CD4-positive, alpha-beta T cell treated with Interleukin-15 for 4 hours (primary cell): ENCODE measurements around the gene NDST4.
"Not testable (repeated sequence)": the region's sequence is repeated elsewhere in the genome, so short reads cannot be mapped to it uniquely, and the experiment has no call there.

Experiments used
- DNase-seq: peaks from one replicate; pipeline ENCODE4 v3.0.0-alpha.2; 2020; ENCODE audit warnings: low spot score

NDST4 gene

DNA sequence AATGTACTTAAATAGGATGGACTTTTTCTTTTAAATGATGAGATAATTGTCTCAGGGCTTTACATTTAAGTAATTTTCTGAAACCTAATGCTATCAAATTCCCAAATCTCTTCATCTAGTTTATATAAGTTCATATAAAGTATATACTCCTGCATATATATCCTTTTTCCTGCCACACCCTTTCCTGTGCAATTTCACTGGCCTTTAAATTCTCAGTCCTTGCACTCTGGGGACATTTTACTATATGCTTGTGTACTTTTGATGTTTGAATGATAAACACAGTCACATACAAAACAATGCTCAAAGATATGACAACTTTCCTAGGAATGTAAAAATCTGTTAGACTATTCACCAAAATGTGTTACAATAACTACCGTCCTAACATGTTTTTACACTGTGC lies 60.1 kb downstream of the NDST4 start:
- no peak for DNase-seq

DNA sequence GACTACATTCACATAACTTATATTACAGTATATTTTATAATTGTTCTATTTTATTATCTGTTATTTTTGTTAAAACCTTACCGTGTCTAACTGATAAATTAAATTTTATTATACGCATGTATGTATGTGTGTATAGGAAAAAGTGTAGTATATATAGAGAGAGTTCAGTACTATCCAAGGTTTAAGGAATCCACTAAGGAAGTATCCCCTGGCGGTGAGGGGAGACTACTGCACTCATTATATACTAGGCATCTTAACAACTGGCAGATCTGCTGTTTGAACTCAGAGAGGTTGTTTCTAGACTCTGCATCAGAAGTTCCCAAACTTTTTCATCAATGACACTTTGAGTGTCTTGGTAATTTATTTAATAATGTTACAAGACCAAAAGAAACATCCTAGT lies 70.9 kb downstream of the NDST4 start:
- DNase-seq, result no peak

DNA sequence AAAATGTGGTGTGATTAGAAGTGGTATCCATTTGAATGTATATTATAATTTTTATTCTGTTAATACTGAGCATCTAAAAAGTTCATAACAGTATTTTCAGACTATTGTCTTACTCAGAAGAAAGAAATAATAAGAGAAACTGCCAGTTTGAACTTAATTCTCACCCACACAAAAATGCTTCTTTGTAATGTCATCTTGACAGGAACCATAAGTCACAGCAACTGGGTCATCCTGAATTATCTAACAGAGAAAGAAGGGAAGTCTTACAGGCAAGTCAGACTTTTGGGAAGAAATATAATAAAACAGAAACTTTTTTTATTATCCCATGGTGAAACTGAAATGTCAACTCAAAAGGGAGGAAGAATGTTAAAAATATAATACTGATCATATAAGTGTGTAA lies 83.1 kb downstream of the NDST4 start:
- DNase-seq, result no peak

DNA sequence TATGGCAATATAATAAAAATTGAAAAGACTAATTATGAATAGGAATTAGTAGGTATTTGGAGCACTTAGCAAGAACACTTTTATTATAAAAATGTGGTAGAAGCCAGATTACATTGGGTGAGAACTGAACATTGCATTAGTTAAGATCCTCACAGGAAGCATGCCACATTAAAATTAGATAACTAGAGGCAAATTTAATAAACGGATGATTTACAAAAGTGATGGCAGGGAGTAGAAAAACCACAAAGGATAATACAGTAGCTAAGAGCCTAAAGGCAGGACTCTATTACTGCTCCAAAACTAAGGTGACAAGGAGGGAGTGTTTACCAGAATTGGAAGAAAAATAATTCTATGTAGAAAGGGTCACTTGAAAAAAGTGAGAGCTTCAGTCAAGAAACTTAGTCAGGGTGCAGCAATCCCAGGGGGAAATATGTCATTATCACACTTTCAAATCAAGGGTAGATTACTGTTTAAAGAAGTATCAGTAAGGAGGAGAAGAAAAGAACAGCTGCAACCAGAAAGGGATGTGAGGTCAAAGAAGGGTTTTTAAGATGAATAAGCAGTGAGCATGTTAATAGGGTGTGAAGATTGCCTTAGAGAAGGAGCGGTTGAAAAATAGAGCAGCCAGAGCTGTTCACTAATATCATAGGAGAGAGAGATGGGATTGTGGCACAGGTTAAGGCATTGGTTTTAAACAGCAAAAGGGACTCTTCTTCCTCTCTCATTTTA lies 84.6 kb downstream of the NDST4 start:
- no peak for DNase-seq

DNA sequence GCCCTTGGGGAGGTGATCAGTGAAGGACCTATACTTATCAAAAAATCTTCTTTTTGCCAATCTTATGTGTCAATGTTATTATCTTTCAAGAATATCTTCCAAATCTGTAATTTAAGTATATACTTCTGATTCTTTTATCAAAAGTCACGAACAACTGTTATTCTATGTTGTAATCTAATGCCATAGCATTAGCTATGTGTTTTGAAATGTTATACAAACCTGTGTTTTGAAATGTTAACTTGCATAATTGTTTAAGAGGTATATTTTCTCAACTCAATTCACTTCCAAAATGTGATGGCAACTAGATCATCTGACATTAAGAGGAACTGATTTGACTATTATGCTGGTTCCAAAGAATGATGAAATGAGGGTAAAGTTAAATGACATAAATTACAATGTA lies 113.5 kb downstream of the NDST4 start:
- no peak for DNase-seq

DNA sequence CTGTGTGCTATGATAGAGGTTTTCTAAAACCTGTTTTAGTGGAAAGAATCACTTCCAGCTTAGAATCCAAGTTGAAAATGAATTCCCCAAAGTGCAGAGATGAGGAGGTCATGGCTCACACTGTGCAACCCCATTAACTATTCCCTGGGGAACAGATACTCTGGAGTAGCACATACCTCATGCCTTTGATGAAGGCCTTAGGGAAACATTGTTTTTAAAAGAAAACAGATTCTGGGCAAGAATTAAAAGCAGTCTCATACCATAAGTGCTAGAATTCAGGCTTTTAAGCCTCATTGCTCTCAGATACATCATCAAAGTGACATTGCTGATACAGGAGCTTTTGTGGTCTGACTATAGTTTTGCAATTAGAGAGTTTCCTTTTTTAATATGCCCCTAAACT lies 115.1 kb downstream of the NDST4 start:
- no peak for DNase-seq

DNA sequence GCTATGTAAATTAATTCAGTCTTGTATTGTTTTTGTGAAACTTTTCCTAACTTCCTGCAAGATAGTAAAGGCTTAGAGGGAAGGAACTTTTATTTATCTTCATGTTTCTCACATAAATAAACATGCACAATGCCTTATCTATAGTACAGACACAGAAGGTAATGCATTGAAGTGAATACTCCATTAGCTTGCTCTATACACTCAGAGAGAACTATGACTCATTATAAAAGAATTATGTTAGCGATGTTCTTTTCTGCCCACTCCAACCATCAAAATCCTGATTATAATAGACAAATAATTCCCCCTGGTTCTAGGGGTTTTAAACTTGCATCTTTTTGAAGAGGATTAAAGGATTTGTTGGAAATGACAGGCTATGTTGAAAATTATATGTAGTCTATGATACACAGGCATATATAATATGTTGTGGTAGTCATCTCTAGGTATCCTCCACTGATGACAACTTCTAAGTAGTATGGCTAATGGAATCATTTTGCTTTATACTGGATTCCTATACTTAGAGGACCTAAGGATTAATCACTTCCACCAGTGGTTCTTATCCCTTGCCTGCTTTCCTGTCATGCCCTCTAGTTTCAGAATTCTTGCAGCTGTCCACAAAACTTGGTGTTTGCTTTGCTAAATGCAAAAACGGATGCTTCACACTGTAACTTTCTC lies 115.7 kb downstream of the NDST4 start:
- no peak for DNase-seq

DNA sequence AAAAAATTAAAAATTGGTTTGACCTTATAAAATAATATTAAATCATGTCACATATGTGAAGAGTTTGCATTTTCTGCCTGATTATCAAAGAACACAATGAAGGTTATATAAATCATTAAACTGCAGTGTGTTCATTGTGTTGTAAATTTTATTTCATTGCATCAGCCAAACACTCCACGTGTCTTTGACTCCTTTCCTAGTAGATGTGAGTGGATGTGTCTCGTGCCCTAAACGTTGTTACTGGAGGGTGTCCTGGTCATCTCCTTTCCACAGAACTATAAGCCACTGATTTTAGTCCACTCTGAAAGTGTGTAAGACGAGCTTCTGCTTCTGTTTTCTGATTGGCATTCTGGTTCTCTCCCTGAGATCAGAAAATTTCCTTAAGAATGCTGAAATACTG lies 127.3 kb downstream of the NDST4 start:
- DNase-seq, result no peak

DNA sequence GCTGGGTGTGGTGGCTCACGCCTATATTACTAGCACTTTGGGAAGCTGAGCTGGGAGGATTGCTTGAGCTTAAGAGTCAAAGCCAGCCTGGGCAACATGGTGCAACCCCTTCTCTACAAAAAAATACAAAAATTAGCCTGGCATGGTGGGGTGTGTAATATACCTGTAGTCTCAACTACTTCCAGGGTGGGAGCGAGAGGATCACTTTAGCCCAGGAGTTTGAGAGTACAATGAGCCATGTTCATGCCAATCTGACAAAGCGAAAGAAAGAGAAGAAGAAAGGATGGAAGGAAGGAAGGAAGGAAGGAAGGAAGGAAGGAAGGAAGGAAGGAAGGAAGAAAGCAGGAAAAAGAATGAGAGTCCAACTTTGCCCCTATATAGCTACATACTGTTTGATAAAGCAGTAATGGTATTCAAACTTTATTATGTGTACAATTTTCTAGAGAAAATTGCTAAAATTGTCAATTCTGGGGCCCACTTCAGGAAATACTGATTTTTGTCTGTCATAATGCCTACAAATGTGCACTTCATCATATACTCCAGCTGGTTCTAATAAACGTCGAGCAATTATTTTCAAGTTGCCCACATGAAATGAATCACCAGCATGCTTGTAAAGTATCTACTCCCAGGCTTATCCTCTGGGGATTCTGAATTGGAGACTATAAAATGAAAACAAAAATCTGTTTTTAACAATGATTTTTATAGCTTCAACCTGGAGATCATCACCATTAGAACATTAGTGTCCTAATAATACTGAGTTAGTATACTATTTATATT lies 132.3 kb downstream of the NDST4 start:
- DNase-seq, result no peak

DNA sequence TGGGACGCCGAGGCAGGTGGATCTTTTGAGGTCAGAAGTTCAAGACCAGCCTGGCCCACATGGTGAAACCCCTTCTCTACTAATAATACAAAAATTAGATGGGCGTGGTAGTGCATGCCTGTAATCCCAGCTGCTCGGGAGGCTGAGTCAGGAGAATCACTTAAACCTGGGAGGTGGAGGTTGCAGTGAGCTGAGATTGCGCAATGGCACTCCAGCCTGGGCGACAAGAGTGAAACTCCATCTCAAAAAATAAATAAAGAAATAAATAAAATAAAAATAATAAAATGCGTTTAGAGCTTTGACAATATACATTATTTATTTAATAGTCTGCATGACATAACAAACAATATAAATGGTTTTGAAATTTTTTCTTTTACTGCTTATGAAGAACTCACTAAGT lies 133.0 kb downstream of the NDST4 start:
- DNase-seq, result not testable (repeated sequence)

DNA sequence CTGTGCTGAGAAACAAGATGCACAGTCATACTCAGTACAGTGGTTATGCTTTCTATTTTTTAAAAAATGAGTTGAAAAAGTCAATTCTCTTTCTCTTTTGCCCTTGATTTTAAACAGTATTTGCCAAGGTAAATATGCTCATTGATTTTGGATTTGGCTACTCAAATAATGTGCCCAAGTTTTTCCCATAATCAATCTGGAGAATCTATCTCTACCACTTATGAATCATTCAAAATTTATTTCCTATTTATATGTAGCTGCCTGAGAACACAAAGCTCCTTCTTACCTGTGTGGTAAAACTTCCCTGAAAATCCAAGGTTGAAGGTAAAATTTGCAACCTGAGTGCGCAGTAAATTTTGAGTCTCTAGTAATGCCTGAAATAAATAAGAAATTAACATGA lies 136.5 kb downstream of the NDST4 start:
- DNase-seq, result no peak

DNA sequence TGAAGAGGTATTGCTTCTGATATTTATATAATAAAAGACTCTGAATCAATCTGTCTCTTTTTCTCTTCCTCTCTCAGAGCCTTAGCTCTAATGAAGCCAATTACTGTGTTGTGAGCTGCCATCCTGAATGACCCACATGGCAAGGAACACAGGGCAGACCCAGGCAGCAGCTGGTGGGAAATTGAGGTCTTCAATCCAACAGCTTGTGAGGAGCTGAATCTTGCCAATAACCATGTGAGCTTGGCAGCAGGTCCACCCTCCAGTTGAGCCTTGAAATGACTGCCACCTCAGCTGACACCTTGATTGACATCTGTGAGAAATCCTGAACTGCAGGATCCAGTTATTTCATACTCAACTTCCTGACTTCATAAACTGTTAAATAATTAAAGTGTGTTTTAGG lies 149.4 kb downstream of the NDST4 start:
- DNase-seq, result no peak

DNA sequence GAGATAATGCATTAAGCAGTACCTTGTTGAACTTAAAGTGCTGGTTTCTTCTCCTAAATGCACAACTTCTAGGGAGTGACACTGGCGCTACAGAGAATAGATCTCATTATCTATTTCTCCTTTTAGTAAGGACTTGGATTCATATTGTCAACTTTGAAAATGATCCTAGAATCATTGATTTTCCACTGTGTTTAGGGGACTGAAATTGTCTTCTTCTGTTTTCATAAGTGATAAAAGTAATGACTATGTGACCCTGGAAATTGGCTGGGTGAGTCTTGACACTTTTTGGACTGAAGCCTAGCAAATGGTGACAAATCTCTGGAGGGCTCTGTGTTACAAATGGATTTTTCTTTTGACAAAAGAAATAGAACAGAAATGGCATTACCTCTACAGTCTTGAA lies 167.8 kb downstream of the NDST4 start:
- no peak for DNase-seq

DNA sequence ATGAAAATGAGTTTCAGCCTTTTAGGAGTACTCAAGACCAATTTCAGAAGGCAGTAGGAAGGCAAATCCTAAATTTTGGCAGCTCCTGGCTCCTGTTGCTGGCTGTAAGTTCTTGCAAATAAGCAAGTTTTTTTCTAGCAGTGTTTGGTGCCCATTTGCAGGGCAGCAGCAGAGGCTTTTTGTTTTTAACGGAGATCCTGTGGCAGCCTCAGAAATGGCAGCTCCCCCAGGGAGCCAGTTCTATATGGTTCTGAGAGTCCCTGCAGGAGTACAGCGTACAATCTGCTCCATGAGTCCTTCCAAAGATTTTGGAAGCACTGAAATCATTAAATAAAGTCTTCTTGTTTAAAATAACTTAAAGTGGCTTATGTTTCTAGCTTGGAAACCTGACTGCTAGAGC lies 171.9 kb downstream of the NDST4 start:
- DNase-seq, result no peak

DNA sequence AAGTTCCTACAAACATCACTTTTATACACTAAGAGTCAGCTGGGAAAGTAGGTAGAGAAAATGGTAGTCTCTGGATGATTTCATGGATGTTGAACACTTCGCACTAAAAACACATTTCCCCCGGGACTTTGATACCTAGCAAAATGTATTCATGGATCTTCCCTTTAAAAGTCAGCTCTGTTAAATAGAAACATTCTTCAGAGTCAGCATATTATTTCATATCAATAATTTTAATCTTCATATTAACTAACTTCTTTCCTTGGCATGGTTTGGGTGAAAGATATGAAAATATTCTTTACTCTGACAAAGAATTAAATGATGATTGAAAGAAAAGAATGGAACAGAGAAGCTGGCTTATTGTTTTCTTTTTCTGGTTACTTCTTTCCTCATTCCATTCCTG lies 185.5 kb downstream of the NDST4 start:
- DNase-seq, result no peak

DNA sequence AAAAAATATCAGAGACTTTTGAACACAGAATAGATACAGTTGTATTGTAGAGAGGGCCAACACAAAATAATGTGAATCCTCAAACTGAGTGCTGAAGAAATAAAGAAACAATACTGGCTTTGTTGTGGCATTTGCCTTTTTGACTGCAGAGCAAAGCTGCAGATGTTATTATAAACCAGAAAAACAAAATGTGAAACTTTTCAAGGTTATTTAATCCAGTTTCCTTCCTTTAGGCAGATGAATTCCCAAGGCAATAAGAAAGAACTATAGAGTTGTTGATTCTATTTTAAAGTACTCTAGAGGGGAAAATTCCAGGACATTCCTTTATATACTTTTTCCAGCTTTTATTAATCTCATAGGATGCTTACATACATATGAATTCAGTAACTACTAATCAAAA lies 186.8 kb downstream of the NDST4 start:
- DNase-seq, result no peak

DNA sequence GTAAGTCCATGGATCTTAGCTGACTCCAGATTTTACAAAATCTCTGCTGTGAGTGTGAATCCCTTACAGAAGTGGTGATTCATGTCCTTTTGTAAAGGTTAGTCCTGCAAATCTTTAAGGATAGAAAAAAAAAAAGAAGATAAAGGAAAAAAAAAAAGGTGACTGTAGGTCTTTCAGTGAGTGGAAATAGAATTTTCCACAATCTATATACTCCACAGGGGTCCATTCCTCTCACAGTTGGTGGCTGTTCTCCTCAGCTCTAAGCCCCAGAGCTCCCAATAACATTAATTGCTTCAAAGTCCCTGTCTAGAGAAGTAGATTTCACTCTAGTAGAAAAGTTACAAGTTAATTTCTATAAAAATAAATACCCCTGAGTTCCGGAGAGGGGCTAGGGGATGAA lies 189.1 kb downstream of the NDST4 start:
- DNase-seq, result no peak

DNA sequence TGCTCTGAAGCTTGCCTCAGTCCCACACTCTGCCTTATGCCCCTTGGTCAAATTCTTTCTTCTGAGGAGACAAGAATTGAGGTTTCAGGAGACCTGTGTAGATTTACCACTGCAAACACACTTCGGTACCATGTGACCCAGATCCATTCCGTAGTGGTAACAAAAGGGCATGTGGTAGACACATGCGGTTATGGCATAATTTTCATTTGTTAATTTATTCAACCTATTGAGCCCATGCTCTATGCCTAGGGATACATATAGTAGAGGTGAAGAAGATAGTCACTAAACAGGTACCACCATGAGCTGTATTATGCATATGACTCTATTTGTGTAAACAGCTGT lies 190.9 kb downstream of the NDST4 start:
- DNase-seq, result no peak

DNA sequence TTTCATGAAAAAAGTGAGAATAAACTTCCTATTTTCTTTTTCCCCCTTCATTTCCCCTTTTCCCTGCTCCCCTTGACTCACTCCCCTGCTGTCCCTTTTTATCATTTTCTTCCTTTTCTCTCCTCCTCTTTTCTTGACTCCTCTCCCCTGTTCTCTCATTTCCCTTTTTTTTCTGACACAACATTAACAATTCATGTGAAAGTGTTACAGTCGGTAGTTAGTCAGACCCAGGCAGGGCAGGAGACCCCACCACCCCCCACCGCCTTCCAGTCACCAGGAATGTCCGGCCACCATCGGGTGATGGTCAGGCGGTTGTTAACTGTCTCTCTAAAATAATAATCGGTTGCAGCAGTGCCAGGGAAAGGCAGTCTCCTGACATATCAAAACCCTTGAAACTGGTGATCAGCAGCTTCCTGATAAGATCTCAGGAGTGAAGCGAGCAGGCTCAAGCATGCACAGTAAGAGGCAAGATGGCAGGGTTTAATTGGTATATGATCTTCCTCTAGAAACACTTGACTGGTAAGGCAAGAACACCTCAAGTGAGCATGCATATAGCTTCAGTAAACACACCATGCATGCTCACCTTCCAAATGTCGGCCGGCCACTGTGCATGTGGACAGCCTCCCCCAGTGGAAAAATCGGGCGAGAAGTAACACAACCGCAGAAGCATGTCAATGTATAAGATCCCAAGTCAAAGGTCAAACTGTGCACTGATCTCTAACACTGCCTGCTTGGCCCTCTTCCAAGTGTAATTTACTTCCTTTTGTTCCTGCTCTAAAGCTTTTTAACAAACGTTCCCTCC lies 191.4 kb downstream of the NDST4 start:
- no peak for DNase-seq

DNA sequence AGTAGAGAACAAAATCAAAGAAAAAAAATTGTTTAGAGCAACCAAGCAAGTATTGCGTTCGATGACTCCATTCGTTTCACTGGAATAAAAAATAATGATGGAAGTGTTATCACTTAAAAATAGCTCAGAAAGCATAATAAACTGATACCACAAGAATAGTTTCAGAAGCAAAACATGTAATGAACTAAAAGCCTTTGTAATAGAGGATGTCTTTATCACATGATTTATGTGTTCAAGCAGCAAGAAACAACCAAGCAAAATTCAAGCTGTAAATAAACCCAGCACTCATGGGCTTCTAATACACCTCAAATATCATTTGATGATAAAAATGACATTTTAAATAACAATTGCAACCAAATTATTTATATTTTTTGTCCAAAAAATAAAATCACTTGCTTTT lies 192.2 kb downstream of the NDST4 start:
- DNase-seq, result no peak

DNA sequence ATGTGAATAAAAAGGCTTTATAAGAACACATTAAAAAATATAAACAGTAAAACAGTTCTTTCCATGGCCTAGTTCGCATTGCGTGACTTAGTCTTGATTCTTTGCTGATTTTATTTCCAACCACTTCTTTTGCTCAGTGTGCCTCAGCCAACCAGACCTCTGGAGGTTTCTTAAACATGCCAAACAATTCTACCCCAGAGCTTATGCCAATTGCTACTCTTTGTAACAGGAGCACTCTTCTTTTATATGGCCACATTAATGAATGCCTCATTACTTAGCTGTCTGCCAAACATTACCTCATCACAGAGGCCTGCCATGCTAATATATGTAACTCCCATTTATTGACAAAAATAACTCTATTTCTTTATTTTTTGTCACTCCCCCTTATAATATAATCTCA lies 202.3 kb downstream of the NDST4 start:
- DNase-seq, result no peak

DNA sequence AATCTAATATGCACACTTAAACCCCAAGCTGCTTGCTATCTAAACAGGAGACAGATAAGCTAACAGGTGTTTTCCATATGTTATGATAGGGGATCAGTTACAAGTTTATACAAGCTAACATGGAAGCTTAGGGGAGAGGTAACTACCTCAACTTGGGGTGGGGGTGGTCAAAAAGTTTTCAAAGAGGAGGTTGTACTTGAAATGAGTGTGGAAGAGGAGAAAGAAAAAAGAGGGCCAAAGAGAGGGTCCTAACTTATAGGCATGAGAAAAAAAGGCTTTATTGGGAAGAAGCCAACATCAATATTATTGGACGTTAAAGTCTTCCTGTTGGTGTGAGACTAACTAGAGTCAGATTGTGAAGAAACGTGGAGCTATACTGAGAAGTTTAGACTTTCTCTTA lies 205.9 kb downstream of the NDST4 start:
- no peak for DNase-seq

DNA sequence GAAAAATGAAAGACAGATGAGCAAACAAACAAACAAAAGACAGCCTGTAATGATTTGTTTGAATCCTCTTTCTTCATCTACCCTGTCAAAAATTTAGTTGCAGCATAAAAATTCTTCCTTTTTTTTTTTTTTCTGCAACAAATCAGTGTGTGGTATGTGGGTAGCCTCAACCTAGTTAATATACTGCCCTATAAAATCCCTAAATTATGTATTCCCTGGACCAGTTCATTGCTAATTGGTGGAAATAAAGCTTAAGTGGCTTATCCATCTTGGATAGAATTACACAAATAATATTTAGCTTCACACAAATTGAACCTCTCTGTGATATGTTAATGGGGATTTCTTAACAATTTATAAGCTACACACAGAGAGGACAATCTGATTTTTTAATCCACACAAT lies 208.4 kb downstream of the NDST4 start:
- no peak for DNase-seq
